HG03558 (cell line): Measurements from ENCODE around the gene DPEP1.
"Not testable (repeated sequence)": the region's sequence is repeated elsewhere in the genome, so short reads cannot be mapped to it uniquely, and the experiment has no call there.

Source experiments
- ATAC-seq: cut with Tn5 transposase; IDR thresholded peaks from one replicate; pipeline ENCODE4 v1.9.1; 2021; ENCODE audit warnings: moderate number of reproducible peaks; ENCODE audit not compliant: unreplicated experiment; ENCODE audit errors: extremely low read depth

The DPEP1 gene

GRCh38 chr16:89615596-89616090 lies 2.2 kb downstream of the DPEP1 start:
- no peak for ATAC-seq

DNA sequence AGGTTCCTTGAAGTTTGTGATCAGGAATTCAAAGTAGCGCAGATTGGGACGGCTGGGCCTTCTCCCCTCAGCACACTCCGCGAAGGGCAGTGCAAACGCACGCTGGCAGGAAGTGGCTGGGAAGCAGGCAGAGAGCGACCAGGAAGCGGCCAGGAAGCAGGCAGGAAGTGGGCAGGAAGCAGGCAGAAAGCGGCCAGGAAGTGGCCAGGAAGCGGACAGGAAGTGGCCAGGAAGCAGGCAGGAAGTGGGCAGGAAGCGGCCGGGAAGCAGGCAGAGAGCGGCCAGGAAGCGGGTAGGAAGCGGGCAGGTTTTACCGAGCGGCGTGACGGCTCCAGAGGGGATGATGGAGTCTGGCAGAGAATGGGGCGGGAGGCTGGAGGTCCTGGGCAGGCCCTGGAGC lies 3.2 kb downstream of the DPEP1 start:
- ATAC-seq, result no peak

DNA sequence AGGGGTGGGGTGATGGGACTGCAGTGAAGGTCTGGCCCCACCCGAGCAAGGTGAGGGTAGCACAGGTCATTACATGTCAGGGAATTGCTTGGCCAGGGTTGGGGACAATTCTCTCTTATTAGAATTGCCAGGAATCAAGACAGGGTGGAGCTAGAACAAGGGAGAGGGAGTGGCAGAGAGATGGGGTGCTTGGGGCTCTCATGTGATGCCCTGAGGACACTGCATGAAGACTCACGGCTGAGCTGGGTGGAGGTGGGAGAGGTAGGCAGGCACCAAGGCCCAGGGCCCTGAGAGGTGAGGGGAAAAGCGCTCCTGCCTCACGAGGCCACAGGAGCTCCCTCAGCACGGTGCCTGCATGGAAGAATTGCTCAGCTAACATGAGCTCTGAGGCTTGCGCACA lies 3.6 kb downstream of the DPEP1 start:
- no peak for ATAC-seq

GRCh38 chr16:89618109-89618998 lies 4.9 kb downstream of the DPEP1 start:
- no peak for ATAC-seq

DNA sequence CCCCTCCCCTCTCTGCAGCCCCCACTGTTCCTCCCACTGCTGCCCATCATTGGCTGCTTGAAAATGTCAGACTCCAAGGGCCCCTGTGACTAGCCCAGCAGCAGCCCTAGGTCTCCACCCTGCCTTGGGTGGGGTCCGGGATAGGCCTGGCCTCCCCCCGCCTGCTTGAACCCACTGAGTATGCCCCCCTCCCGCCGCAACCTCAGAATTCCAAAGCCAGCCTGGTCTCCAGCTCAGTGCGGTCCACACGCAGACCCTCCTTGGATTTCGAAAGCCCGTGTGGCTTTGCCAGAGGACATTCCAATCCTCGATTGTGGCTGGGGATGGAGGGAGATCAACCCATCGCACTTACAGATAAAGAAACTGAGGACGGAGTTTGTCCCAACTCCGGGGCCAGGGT lies 6.4 kb downstream of the DPEP1 start:
- ATAC-seq, result no peak

GRCh38 chr16:89620406-89620841 lies 7.0 kb downstream of the DPEP1 start:
- no peak for ATAC-seq

GRCh38 chr16:89621136-89621697 lies 7.8 kb downstream of the DPEP1 start:
- ATAC-seq, result no peak

DNA sequence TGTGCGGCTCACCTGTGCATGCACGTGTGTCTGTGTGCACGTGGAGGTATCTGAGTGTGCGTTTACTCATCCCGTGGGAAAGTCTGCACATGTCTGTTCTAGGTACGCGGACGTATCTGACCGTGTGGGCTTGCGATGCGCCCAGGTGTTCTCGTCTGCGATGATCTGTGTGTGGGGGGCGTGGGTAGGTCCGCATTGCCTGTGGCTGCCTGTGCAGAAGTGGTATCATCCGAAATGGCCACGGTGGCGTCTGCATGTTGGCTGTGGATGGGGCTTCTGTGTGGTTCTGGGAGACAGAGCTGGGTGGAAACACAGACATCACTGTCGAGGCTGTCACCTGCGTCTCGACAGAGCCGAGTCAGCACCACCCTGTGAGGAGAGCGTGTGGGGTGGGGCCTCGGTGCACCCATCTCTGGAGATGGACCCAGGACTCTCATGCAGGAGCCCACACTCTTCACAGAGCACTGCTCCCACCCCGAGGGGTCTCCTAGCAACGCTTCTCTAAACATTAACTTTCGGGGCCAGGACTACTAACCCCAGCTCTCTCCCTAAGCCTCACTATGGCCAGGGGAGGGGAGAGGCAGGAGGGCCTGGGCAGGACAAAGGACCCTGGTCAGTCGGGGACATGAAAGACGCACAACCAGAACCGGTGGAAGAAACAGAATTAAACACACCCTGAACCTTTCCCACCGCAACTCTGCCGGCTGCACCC lies 8.4 kb downstream of the DPEP1 start:
- ATAC-seq, result no peak

GRCh38 chr16:89623511-89624261 lies 10.2 kb downstream of the DPEP1 start:
- no peak for ATAC-seq

GRCh38 chr16:89624777-89625761 lies 11.6 kb downstream of the DPEP1 start:
- no peak for ATAC-seq

- ATAC-seq, result no peak
Observed at GRCh38 chr16:89629827-89630610, 16.6 kb downstream of the DPEP1 start.

DNA sequence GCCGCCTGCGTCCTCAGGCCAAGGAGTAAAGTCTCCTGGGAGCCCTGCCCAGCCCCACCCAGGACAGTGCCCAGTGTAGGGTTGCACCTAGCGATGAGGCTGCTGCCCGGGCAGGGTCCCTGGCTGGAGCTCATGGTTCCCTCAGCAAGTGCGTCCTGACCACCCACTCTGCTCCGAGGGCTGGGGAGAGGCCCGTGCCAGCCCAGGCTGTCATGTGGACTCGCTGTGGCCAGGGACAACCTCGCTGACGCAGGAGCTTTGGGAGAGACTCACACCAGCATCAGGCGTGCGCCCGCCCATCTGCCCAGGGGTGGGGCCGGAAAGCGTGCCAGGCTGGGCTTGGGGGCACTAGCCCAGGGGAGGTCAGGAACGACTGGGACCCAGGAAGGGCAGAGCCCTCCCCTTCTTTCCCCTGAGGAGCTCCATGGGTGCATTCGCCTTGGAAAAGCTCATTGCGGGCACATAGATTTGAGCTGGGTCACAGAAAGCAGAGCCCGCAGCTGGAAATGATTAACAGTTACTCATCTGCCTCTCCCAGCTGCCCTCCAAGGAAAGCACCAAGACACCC lies 19.7 kb downstream of the DPEP1 start:
- ATAC-seq, result no peak

DNA sequence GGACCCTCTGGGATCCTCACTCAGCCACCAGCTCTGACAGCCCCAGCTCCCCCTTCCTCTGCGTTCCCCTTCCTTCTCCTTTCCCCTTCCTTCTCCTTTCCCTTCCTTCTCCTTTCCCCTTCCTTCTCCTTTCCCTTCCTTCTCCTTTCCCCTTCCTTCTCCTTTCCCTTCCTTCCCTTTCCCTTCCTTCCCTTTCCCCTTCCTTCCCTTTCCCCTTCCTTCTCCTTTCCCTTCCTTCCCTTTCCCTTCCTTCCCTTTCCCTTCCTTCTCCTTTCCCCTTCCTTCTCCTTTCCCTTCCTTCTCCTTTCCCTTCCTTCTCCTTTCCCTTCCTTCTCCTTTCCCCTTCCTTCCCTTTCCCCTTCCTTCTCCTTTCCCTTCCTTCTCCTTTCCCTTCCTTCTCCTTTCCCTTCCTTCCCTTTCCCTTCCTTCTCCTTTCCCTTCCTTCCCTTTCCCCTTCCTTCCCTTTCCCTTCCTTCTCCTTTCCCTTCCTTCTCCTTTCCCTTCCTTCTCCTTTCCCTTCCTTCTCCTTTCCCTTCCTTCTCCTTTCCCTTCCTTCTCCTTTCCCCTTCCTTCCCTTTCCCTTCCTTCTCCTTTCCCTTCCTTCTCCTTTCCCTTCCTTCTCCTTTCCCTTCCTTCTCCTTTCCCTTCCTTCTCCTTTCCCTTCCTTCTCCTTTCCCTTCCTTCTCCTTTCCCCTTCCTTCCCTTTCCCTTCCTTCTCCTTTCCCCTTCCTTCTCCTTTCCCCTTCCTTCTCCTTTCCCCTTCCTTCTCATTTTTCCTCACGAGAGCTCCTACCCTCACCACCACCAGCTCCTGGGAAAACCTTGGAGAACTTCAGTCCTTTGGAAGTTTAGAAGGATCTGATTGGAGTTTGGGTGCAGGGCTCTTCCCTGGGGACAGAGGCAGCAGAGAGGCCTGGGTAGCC lies 21.3 kb downstream of the DPEP1 start:
- not testable (repeated sequence) for ATAC-seq

- ATAC-seq, result no peak
Observed at GRCh38 chr16:89636663-89637062, 23.2 kb downstream of the DPEP1 start.

- ATAC-seq, result no peak
Observed at GRCh38 chr16:89637379-89637778, 23.9 kb downstream of the DPEP1 start.

DNA sequence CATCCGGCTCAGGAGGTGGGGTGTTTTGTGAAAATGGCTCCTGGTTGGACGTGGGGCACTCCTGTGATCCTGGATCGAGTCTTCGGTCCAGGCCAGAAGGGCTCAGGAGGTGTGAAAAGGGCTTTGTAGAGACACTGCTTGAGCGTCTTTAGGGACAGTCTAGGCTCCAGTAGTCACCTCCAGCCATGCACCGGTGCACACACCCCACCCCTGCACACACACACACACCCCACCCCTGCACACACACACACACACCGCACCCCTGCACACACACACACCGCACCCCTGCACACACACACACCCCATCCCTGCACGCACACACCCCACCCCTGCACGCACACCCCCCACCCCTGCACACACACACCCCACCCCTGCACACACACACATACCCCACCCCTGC lies 25.0 kb downstream of the DPEP1 start:
- ATAC-seq, result no peak

GRCh38 chr16:89639385-89639784 lies 25.9 kb downstream of the DPEP1 start:
- ATAC-seq, result no peak
